OCI-LY7 (cell line): ENCODE data around the gene CXorf49.

Experiments
- CTCF ChIP-seq: fragments of 200-600 bp; sonication (generic); conservative IDR thresholded peaks from 2 replicates; pipeline ENCODE4 v1.5.1; 2014; ENCODE audit warnings: mild to moderate bottlenecking, antibody characterized with exemption, low read length, moderate library complexity, mixed read lengths
- EZH2phosphoT487 ChIP-seq: fragments of 200-600 bp; sonication (generic); IDR thresholded peaks from 2 replicates; pipeline ENCODE4 v1.6.1; 2018; ENCODE audit warnings: low read depth, borderline replicate concordance, mild to moderate bottlenecking, mixed run types, antibody characterized with exemption, low read length, moderate library complexity, mixed read lengths

- TF ChIP-seq CTCF (no peak), EZH2phosphoT487 (no peak)
These were observed 46.1 kb downstream of the CXorf49 start for GRCh38 chrX:71671938-71672337.
